SK-N-SH (cell line): ENCODE results near the gene UNC5CL.

Experiments used
- MAX ChIP-seq: IDR thresholded peaks from 2 replicates; pipeline ENCODE4 v1.4.0; 2012; ENCODE audit warnings: low read depth
- TF ChIP-seq, protein P1 (sequence below): fragments of 200-600 bp; sonication (generic); IDR thresholded peaks from 2 replicates; pipeline ENCODE4 v1.6.1; 2017; ENCODE audit warnings: antibody characterized with exemption, mild to moderate bottlenecking, moderate library complexity

DNA sequence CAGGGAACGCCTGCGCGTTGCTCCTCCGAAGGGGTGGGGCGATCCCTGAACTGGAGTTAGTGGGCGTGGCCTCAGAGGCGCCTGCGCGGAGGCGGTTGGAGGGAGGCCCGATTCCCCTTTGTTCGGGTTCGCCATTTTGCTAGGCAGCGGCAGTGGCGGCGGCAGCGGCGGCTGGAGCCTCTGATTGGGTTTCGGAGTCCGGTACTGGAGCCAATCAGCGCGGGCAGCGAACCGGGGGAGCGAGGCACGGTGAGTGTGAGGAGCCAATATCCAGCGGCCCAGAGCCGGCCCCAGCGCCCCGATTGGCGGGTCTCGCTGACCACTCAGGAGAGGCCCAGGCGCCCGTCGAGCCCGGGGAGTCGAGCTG, 33.8 kb upstream of the UNC5CL start, which contains the start of gene NFYA:
- TF ChIP-seq, protein P1, sequence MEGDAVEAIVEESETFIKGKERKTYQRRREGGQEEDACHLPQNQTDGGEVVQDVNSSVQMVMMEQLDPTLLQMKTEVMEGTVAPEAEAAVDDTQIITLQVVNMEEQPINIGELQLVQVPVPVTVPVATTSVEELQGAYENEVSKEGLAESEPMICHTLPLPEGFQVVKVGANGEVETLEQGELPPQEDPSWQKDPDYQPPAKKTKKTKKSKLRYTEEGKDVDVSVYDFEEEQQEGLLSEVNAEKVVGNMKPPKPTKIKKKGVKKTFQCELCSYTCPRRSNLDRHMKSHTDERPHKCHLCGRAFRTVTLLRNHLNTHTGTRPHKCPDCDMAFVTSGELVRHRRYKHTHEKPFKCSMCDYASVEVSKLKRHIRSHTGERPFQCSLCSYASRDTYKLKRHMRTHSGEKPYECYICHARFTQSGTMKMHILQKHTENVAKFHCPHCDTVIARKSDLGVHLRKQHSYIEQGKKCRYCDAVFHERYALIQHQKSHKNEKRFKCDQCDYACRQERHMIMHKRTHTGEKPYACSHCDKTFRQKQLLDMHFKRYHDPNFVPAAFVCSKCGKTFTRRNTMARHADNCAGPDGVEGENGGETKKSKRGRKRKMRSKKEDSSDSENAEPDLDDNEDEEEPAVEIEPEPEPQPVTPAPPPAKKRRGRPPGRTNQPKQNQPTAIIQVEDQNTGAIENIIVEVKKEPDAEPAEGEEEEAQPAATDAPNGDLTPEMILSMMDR = no peak
- peak; percentile 5; the same call in 1 of the 2 replicates for TF ChIP-seq MAX
